Measurements from ENCODE around the gene WDR33. TPM values are rescaled to one million over a fixed set of nuclear protein-coding genes. Genes with fewer than 3 reads are reported as not detected.

The WDR33 gene
- total RNA-seq, 1 experiment from 2014 or later, result 46.7 TPM

DNA sequence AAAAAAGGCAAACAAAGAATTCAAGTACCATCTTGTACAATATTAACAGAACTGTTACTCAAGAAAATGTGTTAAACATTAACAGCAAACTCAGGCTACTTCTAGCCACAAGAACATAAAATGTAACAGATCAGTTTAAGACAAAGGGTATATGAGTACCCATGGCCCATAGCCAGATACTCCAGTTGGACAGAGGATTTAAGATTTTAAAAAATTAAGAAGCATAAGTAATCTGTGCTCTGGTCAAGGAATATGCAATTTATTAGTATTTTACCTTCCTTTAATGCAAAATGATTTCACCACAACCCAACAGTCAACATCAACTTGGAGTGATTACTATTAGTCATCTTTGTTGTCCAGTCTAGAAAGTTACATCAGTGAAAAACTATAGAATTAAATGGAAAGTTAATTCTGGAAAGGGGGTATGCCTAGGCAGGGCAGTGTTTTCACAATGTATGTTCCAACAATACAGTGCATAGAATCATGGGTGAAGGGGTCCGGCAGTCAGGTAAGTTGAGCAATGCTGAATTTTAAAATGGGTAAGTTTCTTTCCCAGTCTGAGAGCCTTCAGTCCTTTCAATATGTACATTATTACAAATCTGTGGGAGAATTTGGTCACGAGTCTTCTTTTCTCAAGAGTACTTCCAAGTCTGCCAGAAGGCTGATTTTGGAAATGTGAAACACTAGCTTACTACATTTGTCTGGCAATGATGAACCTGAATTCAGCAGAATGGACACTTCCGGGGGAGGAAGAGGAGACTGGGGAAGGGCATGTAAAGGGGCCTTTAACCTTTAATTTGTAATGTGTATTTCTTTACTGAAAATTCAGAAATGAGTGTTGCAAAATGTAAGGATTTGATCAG lies 75.2 kb downstream of the WDR33 start:
- ChIA-PET POLR2A (interaction anchor here (0.6 to 1.9 kb wide), 2 partner anchors 10 to 60 kb away, joined by 3 to 12 read pairs; no protein-coding TSS in a partner anchor), CTCF (no interaction called here)
- peaks cover 11% of the 10 kb centered on the region for H3K4me1 Mint-ChIP-seq (ENCODE audit: insufficient read depth, unreplicated experiment)
- H3K27ac Mint-ChIP-seq (ENCODE audit: low read depth, unreplicated experiment), result peak overlapping the region; percentile 31
- no peaks in the 10 kb centered on the region for H3K9me3 Mint-ChIP-seq (ENCODE audit: unreplicated experiment)
- TF ChIP-seq, protein P1, sequence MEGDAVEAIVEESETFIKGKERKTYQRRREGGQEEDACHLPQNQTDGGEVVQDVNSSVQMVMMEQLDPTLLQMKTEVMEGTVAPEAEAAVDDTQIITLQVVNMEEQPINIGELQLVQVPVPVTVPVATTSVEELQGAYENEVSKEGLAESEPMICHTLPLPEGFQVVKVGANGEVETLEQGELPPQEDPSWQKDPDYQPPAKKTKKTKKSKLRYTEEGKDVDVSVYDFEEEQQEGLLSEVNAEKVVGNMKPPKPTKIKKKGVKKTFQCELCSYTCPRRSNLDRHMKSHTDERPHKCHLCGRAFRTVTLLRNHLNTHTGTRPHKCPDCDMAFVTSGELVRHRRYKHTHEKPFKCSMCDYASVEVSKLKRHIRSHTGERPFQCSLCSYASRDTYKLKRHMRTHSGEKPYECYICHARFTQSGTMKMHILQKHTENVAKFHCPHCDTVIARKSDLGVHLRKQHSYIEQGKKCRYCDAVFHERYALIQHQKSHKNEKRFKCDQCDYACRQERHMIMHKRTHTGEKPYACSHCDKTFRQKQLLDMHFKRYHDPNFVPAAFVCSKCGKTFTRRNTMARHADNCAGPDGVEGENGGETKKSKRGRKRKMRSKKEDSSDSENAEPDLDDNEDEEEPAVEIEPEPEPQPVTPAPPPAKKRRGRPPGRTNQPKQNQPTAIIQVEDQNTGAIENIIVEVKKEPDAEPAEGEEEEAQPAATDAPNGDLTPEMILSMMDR (IDR thresholded peaks at IDR 0.05; ENCODE audit: unreplicated experiment), result no peak
- peaks cover 29% of the 10 kb centered on the region for H3K36me3 Mint-ChIP-seq (ENCODE audit: insufficient read depth, unreplicated experiment)
- H3K27me3 Mint-ChIP-seq (ENCODE audit: insufficient read depth, unreplicated experiment), result no peaks in the 10 kb centered on the region
- no peak for DNase-seq (ENCODE audit: unreplicated experiment)
- intact Hi-C loops (cut with micrococcal nuclease), result no loop called here
- no peak overlapping the region for H3K4me3 Mint-ChIP-seq (ENCODE audit: unreplicated experiment)
- no TSS peak for BruUV-seq (replicated peaks)

DNA sequence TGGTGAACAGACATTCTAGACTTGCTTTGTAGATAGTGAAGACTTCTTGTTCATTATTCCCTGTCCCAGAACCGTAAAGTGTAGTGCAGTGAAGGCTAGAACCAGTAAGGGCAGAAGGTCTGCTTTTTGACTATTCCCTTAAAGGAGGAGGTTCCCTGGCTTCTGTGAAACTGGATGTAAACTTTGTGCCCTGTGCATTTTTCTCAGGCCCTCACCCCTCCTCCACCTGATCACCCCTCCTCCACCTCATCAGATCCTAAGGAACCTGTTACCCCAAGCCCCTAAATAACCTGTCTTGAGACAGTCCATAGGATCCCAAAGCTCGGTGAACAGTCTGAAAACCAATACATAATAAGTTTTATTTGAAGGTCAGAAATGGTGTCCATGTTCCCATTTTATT lies 75.9 kb downstream of the WDR33 start:
- Mint-ChIP-seq H3K27ac (ENCODE audit: low read depth, unreplicated experiment) (no peak overlapping the region), H3K9me3 (ENCODE audit: unreplicated experiment) (no peaks in the 10 kb centered on the region), H3K27me3 (ENCODE audit: insufficient read depth, unreplicated experiment) (no peaks in the 10 kb centered on the region), H3K36me3 (ENCODE audit: insufficient read depth, unreplicated experiment) (peaks cover 29% of the 10 kb centered on the region), H3K4me3 (ENCODE audit: unreplicated experiment) (no peak overlapping the region), H3K4me1 (ENCODE audit: insufficient read depth, unreplicated experiment) (peaks cover 11% of the 10 kb centered on the region)
- TF ChIP-seq, protein P1 (IDR thresholded peaks at IDR 0.05; ENCODE audit: unreplicated experiment), result no peak
- POLR2A ChIA-PET, result interaction anchor here (1.0 to 1.9 kb wide), 2 partner anchors 10 to 40 kb away, joined by 3 to 12 read pairs; no protein-coding TSS in a partner anchor
- CTCF ChIA-PET, result interaction anchor here (1.3 kb wide), 1 partner anchor 20 kb away, joined by 4 read pairs; no protein-coding TSS in a partner anchor
- no TSS peak for BruUV-seq (replicated peaks)
- no peak for DNase-seq (ENCODE audit: unreplicated experiment)
- intact Hi-C loops (cut with micrococcal nuclease), result no loop called here

DNA sequence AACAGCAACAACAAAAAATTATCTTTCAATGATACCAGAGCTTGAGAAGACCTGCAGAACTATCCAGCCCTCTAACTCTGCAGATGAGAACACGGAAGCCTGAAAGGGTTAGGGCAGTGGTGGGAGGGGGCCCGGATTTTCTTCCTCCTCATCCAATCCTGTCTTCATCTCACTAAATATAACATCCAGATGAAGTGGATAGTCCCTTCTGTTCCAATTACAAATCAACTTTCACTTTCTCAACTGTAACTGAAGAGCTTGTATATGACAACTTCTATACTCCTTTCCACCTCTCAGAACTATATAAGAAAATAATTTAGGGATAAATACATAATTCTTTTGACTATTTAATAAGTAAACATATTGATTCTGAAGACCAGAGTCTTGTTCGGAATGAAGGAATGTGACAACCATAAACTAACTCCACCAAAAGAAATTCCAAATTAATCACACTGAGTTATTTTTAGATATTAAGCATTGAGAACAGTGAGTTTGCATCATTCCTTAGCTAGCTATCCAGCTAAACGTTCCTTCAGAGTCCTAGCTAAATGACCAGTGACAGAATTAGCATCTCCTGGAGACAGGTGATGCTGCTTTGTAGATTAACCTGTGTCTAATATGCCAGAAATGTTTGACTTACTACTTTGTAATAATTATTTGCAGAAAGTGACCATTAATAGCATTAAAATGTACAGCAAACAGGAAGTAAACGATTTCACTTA lies 77.0 kb downstream of the WDR33 start:
- intact Hi-C loops (cut with micrococcal nuclease), result no loop called here
- H3K27ac Mint-ChIP-seq (ENCODE audit: low read depth, unreplicated experiment), result no peak overlapping the region
- H3K36me3 Mint-ChIP-seq (ENCODE audit: insufficient read depth, unreplicated experiment), result peaks cover 36% of the 10 kb centered on the region
- TF ChIP-seq, protein P1 (IDR thresholded peaks at IDR 0.05; ENCODE audit: unreplicated experiment), result no peak
- no peaks in the 10 kb centered on the region for H3K27me3 Mint-ChIP-seq (ENCODE audit: insufficient read depth, unreplicated experiment)
- CTCF ChIA-PET, result interaction anchor here (0.7 to 1.3 kb wide), 2 partner anchors 21 to 125 kb away, joined by 3 to 4 read pairs; no protein-coding TSS in a partner anchor
- DNase-seq (ENCODE audit: unreplicated experiment), result no peak
- H3K4me1 Mint-ChIP-seq (ENCODE audit: insufficient read depth, unreplicated experiment), result peaks cover 11% of the 10 kb centered on the region
- H3K9me3 Mint-ChIP-seq (ENCODE audit: unreplicated experiment), result no peaks in the 10 kb centered on the region
- no peak overlapping the region for H3K4me3 Mint-ChIP-seq (ENCODE audit: unreplicated experiment)
- BruUV-seq (replicated peaks), result no TSS peak
- POLR2A ChIA-PET, result interaction anchor here (0.6 to 1.9 kb wide), 4 partner anchors 9 to 183 kb away, joined by 3 to 12 read pairs (median 4); no protein-coding TSS in a partner anchor

All from MCF 10A (cell line).